ENCODE data around the gene KRT81. TPM values are rescaled to one million over a fixed set of nuclear protein-coding genes. Genes with fewer than 3 reads are reported as not detected.

KRT81 gene
- total RNA-seq, 2 experiments from 2014 or later: not detected

DNA sequence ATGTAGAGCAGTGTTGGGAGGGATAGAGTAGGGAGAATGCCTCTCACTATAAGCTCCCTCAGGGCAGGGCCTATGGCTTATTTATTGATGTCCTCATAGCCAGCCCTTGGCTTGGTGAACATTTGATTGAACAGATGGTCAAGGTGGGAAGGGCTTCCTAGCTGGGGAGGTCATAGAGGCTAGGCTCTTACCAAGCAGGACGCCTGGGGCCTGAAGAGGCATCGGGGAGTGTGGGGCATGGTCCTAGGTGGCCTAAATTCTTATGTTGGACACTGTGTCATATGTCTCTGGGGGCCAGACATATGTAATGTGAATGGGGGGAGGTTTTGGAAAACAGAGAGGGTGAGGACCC, 34.8 kb downstream of the KRT81 start:
- H3K4me3 Mint-ChIP-seq: no peak overlapping the region
- H3K9me3 Mint-ChIP-seq: no peaks in the 10 kb centered on the region
- no peak for DNase-seq
- POLR2A ChIA-PET: no interaction called here
- H3K36me3 Mint-ChIP-seq (ENCODE audit: low read depth): no peaks in the 10 kb centered on the region
- intact Hi-C loops (cut with micrococcal nuclease): loop anchor here (2.0 kb wide), 1 partner anchor 16 kb away; no protein-coding TSS in a partner anchor
- H3K4me1 Mint-ChIP-seq (ENCODE audit: low read depth): peaks cover 12% of the 10 kb centered on the region
- CTCF ChIA-PET: interaction anchor here (1.1 to 1.5 kb wide), 3 partner anchors 20 to 35 kb away, joined by 3 to 7 read pairs (median 5); no protein-coding TSS in a partner anchor
- H3K27ac Mint-ChIP-seq: no peak overlapping the region
- TF ChIP-seq, protein P1, sequence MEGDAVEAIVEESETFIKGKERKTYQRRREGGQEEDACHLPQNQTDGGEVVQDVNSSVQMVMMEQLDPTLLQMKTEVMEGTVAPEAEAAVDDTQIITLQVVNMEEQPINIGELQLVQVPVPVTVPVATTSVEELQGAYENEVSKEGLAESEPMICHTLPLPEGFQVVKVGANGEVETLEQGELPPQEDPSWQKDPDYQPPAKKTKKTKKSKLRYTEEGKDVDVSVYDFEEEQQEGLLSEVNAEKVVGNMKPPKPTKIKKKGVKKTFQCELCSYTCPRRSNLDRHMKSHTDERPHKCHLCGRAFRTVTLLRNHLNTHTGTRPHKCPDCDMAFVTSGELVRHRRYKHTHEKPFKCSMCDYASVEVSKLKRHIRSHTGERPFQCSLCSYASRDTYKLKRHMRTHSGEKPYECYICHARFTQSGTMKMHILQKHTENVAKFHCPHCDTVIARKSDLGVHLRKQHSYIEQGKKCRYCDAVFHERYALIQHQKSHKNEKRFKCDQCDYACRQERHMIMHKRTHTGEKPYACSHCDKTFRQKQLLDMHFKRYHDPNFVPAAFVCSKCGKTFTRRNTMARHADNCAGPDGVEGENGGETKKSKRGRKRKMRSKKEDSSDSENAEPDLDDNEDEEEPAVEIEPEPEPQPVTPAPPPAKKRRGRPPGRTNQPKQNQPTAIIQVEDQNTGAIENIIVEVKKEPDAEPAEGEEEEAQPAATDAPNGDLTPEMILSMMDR (IDR thresholded peaks at IDR 0.05): no peak
- ATAC-seq: no peak
- peaks cover 54% of the 10 kb centered on the region for H3K27me3 Mint-ChIP-seq

DNA sequence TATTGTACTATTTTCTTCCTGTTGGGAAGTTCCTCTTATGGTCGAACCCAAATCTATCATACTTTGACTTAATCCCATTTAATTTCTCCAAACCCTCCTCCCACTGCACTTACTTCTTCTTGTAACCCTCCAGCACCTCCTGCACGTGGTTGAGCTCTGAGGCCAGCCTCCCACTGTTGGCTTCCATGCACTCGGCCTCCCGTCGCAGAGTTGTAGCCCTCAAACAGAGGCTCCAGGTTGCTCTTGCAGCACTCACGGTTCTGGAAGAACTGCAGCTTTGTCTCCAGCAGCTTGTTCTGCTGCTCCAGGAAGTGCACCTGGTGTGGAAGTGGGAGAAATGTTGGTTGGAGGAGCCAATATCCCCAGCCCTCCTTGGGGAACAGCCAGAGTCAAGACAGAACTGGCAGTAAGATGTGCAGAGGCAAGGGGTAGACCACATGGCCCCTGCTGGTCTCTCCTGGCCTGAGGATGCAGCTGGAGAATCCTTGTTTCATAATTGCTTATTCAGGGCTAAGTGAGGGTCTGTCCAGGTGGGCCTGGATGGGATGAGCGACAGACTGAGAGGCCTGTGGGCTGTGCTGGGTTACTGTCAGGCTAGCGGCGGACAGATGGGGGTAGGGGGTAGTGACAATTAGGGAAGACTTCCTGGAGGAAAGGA, 35.3 kb downstream of the KRT81 start:
- no peak overlapping the region for H3K4me3 Mint-ChIP-seq
- ATAC-seq (no peak), DNase-seq (no peak)
- intact Hi-C loops (cut with micrococcal nuclease): loop anchor here (2.0 kb wide), 1 partner anchor 15 kb away; no protein-coding TSS in a partner anchor
- no peak overlapping the region for H3K27ac Mint-ChIP-seq
- ChIA-PET POLR2A (interaction anchor here (0.6 kb wide), 1 partner anchor 128 kb away, joined by 3 read pairs; no protein-coding TSS in a partner anchor), CTCF (interaction anchor here (1.1 to 1.5 kb wide), 4 partner anchors 19 to 34 kb away, joined by 3 to 7 read pairs (median 4); no protein-coding TSS in a partner anchor)
- TF ChIP-seq, protein P1 (IDR thresholded peaks at IDR 0.05): no peak
- peaks cover 17% of the 10 kb centered on the region for H3K4me1 Mint-ChIP-seq (ENCODE audit: low read depth)
- no peaks in the 10 kb centered on the region for H3K9me3 Mint-ChIP-seq
- H3K36me3 Mint-ChIP-seq (ENCODE audit: low read depth): no peaks in the 10 kb centered on the region
- H3K27me3 Mint-ChIP-seq: peaks cover 52% of the 10 kb centered on the region

DNA sequence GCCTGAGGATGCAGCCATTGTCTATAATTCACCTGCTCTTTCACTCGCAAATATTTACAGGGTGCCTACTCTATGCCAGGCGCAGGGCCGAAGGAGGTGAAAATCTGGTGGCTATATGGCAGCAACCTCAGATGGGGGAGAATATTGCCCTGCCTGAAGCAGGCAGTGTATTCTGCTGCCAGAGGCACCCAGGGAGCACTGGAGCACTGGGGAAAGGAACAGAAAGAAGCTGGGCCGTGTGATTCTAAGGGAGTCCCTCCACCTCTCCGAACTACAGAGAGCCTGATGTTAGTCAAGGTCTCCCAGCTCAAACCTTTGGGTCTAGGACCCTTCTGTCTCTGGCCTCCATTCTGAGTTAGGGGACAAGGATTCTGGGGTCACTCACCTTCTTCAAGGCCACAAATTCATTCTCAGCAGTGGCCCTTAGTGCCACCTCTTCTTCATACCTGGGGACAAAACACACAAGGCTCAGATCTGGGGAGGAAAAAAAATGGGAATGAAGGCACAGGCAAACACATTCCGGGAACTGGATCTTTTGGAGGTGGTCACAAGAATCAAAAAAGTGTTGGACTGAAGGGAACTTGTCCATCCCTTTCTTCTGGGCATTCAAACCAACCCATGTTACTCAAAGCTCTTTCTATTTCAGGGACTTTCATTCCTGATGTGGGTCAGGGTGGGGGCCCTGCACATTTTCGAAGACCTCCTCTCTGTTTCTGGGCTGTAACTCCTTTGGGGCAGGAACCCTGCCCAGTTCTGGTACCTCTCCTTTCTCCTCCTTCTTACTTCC, 36.2 kb downstream of the KRT81 start:
- intact Hi-C loops (cut with micrococcal nuclease): no loop called here
- H3K27me3 Mint-ChIP-seq: peaks cover 46% of the 10 kb centered on the region

DNA sequence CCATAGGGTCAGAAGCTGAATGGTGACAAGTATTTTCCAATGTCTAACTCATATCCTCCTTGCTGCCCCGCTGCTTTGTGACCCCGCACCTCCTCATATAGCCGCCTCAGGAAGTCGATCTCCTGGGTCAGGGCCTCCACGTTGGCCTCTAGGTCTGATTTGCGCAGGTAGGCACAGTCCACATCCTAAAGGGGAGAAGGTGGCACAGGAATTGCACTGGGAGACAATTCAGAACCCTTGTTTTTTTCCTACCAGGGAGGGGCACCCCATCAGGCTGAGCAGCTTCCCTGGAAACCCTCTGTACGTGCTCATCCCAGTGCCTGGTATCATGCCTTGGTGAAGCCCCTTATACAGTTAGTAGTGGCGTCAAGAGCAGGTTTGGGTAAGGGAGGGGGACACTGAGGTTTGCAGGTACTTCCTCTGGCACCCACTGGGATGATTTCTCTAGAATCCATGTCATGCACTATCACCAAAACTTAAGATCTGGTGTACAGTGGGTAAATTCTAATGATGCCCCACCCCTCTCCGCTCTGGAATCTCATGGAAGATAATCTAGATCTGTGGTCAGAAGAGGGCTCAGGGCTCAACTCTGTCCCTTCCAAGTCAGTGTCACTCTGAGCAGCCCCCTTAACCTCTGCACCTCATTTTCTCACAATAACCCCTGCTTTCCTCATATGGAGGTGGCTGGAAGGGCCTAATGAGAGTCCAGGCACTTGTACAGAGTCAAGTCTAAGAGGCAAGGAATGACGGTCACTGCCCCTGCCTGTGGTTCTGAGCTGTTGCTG, 37.0 kb downstream of the KRT81 start:
- H3K27ac Mint-ChIP-seq: no peak overlapping the region
- ChIA-PET POLR2A (interaction anchor here (0.9 to 1.5 kb wide), 2 partner anchors 16 to 57 kb away, joined by 3 read pairs; no protein-coding TSS in a partner anchor), CTCF (no interaction called here)
- no peak for DNase-seq
- H3K36me3 Mint-ChIP-seq (ENCODE audit: low read depth): no peaks in the 10 kb centered on the region
- H3K4me1 Mint-ChIP-seq (ENCODE audit: low read depth): peaks cover 14% of the 10 kb centered on the region
- intact Hi-C loops (cut with micrococcal nuclease): no loop called here
- no peak overlapping the region for H3K4me3 Mint-ChIP-seq
- TF ChIP-seq, protein P1 (IDR thresholded peaks at IDR 0.05): no peak
- H3K27me3 Mint-ChIP-seq: peaks cover 49% of the 10 kb centered on the region
- no peak for ATAC-seq
- no peaks in the 10 kb centered on the region for H3K9me3 Mint-ChIP-seq

More for the DNA sequence above, 36.2 kb downstream of the KRT81 start:
- H3K27ac Mint-ChIP-seq: no peak overlapping the region
- ChIA-PET POLR2A (interaction anchor here (0.9 kb wide), 1 partner anchor 57 kb away, joined by 3 read pairs; no protein-coding TSS in a partner anchor), CTCF (interaction anchor here (1.1 to 1.5 kb wide), 2 partner anchors 22 to 24 kb away, joined by 3 to 7 read pairs; no protein-coding TSS in a partner anchor)
- H3K4me1 Mint-ChIP-seq (ENCODE audit: low read depth): peaks cover 12% of the 10 kb centered on the region
- ATAC-seq: no peak
- H3K4me3 Mint-ChIP-seq: no peak overlapping the region
- H3K9me3 Mint-ChIP-seq: no peaks in the 10 kb centered on the region
- TF ChIP-seq, protein P1 (IDR thresholded peaks at IDR 0.05): no peak
- no peak for DNase-seq
- H3K36me3 Mint-ChIP-seq (ENCODE audit: low read depth): no peaks in the 10 kb centered on the region

Data from activated CD8-positive, alpha-beta T cell treated with anti-CD3 and anti-CD28 coated beads for 36 hours (primary cell).